Activated T-cell treated with anti-CD3 and anti-CD28 coated beads, Interleukin-2, amount 50 U/mL, for 24 hours (primary cell): Measurements from ENCODE around the gene C13orf46.
"Not testable (repeated sequence)": the region's sequence is repeated elsewhere in the genome, so short reads cannot be mapped to it uniquely, and the experiment has no call there.

Experiments
- DNase-seq: peaks from one replicate; pipeline ENCODE4 v3.0.0-alpha.2; 2020
- H3K27ac Mint-ChIP-seq: 2 replicates; pipeline ENCODE4 v1.8.0; 2020; ENCODE audit warnings: mild to moderate bottlenecking, mixed read lengths
- H3K27me3 Mint-ChIP-seq: 2 replicates; pipeline ENCODE4 v1.8.0; 2020; ENCODE audit warnings: mixed read lengths
- H3K36me3 Mint-ChIP-seq: 2 replicates; pipeline ENCODE4 v1.8.0; 2020; ENCODE audit warnings: low read depth, mixed read lengths
- H3K4me1 Mint-ChIP-seq: 2 replicates; pipeline ENCODE4 v1.8.0; 2020; ENCODE audit warnings: low read depth, mixed read lengths
- H3K4me3 Mint-ChIP-seq: 2 replicates; pipeline ENCODE4 v1.8.0; 2020; ENCODE audit warnings: mild to moderate bottlenecking, moderate library complexity, mixed read lengths
- H3K9me3 Mint-ChIP-seq: 2 replicates; pipeline ENCODE4 v1.8.0; 2020; ENCODE audit warnings: mixed read lengths

C13orf46 gene

GRCh38 chr13:113917594-113918371 lies 56.1 kb downstream of the C13orf46 start:
- Mint-ChIP-seq H3K9me3 (peaks cover 8% of the 10 kb centered on the region), H3K27ac (no peak overlapping the region), H3K36me3 (no peaks in the 10 kb centered on the region), H3K4me1 (peaks cover 6% of the 10 kb centered on the region), H3K27me3 (peaks cover 67% of the 10 kb centered on the region), H3K4me3 (no peak overlapping the region)
- DNase-seq, result peak; percentile 17

- no peak overlapping the region for H3K4me3 Mint-ChIP-seq
- DNase-seq, result peak; percentile 22
- H3K36me3 Mint-ChIP-seq, result no peaks in the 10 kb centered on the region
- peaks cover 67% of the 10 kb centered on the region for H3K27me3 Mint-ChIP-seq
- H3K9me3 Mint-ChIP-seq, result peaks cover 6% of the 10 kb centered on the region
- no peak overlapping the region for H3K27ac Mint-ChIP-seq
- peaks cover 10% of the 10 kb centered on the region for H3K4me1 Mint-ChIP-seq
Observed at GRCh38 chr13:113917096-113917495, 56.8 kb downstream of the C13orf46 start.

DNA sequence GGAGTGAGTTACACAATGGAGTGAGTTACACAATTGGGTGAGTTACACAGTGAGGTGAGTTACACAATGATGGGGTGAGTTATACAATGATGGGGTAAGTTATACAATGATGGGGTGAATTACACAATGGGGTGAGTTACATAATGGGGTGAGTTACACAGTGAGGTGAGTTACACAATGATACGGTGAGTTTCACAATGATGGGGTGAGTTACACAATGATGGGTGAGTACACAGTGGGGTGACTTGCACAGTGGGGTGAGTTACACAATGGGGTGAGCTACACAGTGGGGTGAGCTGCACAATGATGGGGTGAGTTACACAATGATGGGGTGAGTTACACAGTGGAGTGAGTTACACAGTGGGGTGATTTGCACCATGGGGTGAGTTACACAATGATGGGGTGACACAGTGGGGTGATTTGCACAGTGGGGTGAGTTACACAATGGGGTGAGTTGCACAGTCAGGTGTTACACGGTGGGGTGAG lies 57.5 kb downstream of the C13orf46 start:
- DNase-seq, result peak; percentile 13
- H3K36me3 Mint-ChIP-seq, result no peaks in the 10 kb centered on the region
- peaks cover 10% of the 10 kb centered on the region for H3K4me1 Mint-ChIP-seq
- no peak overlapping the region for H3K4me3 Mint-ChIP-seq
- peaks cover 63% of the 10 kb centered on the region for H3K27me3 Mint-ChIP-seq
- H3K9me3 Mint-ChIP-seq, result no peaks in the 10 kb centered on the region
- H3K27ac Mint-ChIP-seq, result no peak overlapping the region

DNA sequence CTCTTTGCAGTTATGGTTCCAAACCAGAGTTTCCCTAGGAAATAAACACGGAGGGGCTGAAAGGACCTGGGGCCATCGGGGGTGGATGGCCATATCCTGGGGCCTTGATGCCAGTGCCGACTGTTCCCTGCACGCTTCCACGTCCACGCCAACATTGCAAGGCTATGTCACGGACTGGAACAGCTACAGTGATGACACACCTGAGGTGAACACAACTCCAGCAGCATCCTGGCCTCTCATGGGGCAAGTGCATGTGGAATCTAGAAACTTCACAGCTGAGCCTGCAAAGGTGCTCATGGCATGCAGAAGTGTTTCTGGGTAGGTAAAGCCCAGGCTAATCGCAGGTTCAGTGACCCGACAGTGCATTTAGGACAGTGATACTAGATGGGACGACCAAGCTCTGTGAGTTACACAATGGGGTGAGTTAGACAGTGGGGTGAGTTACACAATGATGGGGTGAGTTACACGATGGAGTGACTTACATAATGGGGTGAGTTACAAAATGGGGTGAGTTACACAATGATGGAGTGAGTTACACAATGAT lies 58.0 kb downstream of the C13orf46 start:
- peaks cover 10% of the 10 kb centered on the region for H3K4me1 Mint-ChIP-seq
- H3K27me3 Mint-ChIP-seq, result peaks cover 64% of the 10 kb centered on the region
- H3K36me3 Mint-ChIP-seq, result no peaks in the 10 kb centered on the region
- H3K27ac Mint-ChIP-seq, result no peak overlapping the region
- no peak for DNase-seq
- H3K4me3 Mint-ChIP-seq, result no peak overlapping the region
- H3K9me3 Mint-ChIP-seq, result no peaks in the 10 kb centered on the region

DNA sequence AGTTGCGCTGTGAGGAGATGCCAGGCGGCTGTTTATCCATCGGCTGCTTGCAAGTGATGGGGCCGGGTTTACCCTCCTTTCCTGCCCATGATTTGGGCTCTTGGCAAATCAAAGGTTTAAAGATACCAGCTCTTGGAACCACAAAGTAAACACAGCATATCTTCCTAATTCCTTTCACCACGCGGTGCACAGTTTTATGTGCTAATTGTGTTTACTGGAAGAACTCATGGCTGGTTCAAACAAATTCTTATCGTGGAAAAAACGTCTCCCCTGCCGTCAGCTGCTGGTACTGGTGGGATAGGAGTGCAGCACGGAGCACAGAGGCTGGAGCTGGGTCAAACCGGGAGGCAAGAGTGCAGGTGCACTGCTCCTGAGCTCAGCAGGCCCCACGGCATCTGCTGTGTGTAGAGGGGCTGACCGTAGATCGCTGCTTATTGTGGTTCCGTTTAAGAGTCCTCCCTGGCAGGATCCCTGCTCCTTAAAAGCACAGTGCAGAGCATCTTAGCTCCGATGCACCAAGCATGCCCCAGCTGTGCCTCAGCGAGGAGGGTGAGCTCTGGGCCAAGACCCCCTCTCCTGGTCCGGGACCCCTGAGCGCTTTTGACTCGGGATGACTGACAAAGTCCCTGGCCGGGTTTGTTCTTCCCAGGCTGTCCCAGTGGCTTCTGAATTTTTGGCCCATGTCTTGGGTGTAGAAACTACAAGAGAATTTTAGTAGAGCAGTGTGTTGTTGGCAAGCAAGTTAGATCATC lies 58.7 kb downstream of the C13orf46 start:
- Mint-ChIP-seq H3K9me3 (no peaks in the 10 kb centered on the region), H3K4me3 (no peak overlapping the region), H3K4me1 (peaks cover 10% of the 10 kb centered on the region), H3K36me3 (no peaks in the 10 kb centered on the region), H3K27me3 (peaks cover 64% of the 10 kb centered on the region), H3K27ac (no peak overlapping the region)
- DNase-seq, result peak; percentile 15

- Mint-ChIP-seq H3K9me3 (no peaks in the 10 kb centered on the region), H3K27me3 (peaks cover 65% of the 10 kb centered on the region)
Observed at GRCh38 chr13:113914333-113915011, 59.4 kb downstream of the C13orf46 start.

DNA sequence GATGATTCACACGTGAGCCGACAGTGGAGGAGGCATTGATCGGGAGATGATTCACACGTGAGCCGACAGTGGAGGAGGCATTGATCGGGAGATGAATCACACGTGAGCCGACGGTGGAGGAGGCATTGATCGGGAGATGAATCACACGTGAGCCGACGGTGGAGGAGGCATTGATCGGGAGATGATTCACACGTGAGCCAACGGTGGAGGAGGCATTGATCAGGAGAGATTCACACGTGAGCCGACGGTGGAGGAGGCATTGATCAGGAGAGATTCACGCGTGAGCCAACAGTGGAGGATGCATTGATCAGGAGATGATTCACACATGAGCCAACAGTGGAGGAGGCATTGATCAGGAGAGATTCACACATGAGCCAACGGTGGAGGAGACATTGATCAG lies 60.0 kb downstream of the C13orf46 start:
- H3K9me3 Mint-ChIP-seq, H3K4me3 Mint-ChIP-seq, H3K36me3 Mint-ChIP-seq: not testable (repeated sequence)
- Mint-ChIP-seq H3K4me1 (peaks cover 14% of the 10 kb centered on the region), H3K27ac (peak overlapping the region; percentile 65), H3K27me3 (peaks cover 71% of the 10 kb centered on the region)
- DNase-seq, result peak; percentile 13

More at GRCh38 chr13:113914333-113915011, 59.4 kb downstream of the C13orf46 start:
- H3K36me3 Mint-ChIP-seq, result no peaks in the 10 kb centered on the region
- DNase-seq, result peak; percentile 8
- H3K27ac Mint-ChIP-seq, result no peak overlapping the region
- no peak overlapping the region for H3K4me3 Mint-ChIP-seq
- H3K4me1 Mint-ChIP-seq, result peaks cover 10% of the 10 kb centered on the region

DNA sequence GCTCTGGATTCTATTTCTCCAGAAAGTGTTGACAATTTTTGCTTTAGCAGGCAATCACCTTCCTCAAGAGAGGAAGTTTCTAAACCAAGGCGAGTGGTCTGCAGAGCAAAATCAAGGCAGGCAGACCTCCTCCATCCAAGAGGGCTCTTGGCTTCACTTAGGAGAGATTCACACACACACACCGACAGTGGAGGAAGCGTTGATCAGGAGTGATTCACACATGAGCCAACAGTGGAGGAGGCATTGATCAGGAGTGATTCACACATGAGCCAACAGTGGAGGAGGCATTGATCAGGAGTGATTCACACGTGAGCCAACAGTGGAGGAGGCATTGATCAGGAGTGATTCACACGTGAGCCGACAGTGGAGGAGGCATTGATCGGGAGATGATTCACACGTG lies 60.5 kb downstream of the C13orf46 start:
- not testable (repeated sequence) for H3K36me3 Mint-ChIP-seq, H3K4me3 Mint-ChIP-seq, H3K9me3 Mint-ChIP-seq
- peak; percentile 16 for DNase-seq
- Mint-ChIP-seq H3K27ac (peak overlapping the region; percentile 40), H3K27me3 (peaks cover 74% of the 10 kb centered on the region), H3K4me1 (peaks cover 17% of the 10 kb centered on the region)

GRCh38 chr13:113912596-113912995 lies 61.3 kb downstream of the C13orf46 start:
- no peaks in the 10 kb centered on the region for H3K36me3 Mint-ChIP-seq
- H3K27ac Mint-ChIP-seq, result no peak overlapping the region
- H3K9me3 Mint-ChIP-seq, result no peaks in the 10 kb centered on the region
- no peak for DNase-seq
- H3K27me3 Mint-ChIP-seq, result peaks cover 78% of the 10 kb centered on the region
- H3K4me1 Mint-ChIP-seq, result peaks cover 24% of the 10 kb centered on the region
- no peak overlapping the region for H3K4me3 Mint-ChIP-seq

- peaks cover 47% of the 10 kb centered on the region for H3K27me3 Mint-ChIP-seq
- peaks cover 18% of the 10 kb centered on the region for H3K4me1 Mint-ChIP-seq
- H3K4me3 Mint-ChIP-seq, result no peak overlapping the region
- no peaks in the 10 kb centered on the region for H3K9me3 Mint-ChIP-seq
- no peak overlapping the region for H3K27ac Mint-ChIP-seq
- peak; percentile 16 for DNase-seq
- H3K36me3 Mint-ChIP-seq, result no peaks in the 10 kb centered on the region
Observed at GRCh38 chr13:113907635-113908617, 66.0 kb downstream of the C13orf46 start.

DNA sequence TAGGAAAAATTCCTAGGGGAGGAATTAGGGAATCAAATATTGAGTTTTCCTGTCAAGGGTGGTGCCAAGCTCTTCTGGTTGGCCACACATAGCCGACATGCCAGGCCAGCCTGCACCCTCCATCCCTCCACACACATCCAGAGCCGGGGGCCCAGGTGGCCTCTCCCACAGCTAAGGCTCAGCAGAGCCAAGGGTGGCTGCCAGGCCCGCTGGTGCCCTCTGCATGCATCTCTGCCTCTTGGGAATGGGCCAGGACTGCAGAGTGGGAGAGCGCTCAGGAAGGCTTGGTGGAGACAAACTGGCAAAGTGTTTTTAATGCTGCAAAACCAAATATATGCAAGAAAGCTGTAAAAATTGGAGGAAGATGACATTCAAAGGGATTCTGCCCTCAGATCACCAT lies 67.3 kb downstream of the C13orf46 start:
- no peaks in the 10 kb centered on the region for H3K9me3 Mint-ChIP-seq
- peaks cover 15% of the 10 kb centered on the region for H3K4me1 Mint-ChIP-seq
- H3K4me3 Mint-ChIP-seq, result no peak overlapping the region
- H3K36me3 Mint-ChIP-seq, result no peaks in the 10 kb centered on the region
- peaks cover 38% of the 10 kb centered on the region for H3K27me3 Mint-ChIP-seq
- DNase-seq, result no peak
- H3K27ac Mint-ChIP-seq, result no peak overlapping the region

- DNase-seq, result no peak
- Mint-ChIP-seq H3K9me3 (no peaks in the 10 kb centered on the region), H3K27ac (no peak overlapping the region), H3K36me3 (no peaks in the 10 kb centered on the region), H3K4me1 (peaks cover 15% of the 10 kb centered on the region), H3K4me3 (no peak overlapping the region), H3K27me3 (peaks cover 33% of the 10 kb centered on the region)
Observed at GRCh38 chr13:113905942-113906341, 67.9 kb downstream of the C13orf46 start.

- H3K4me1 Mint-ChIP-seq, result peaks cover 15% of the 10 kb centered on the region
- DNase-seq, result no peak
- H3K9me3 Mint-ChIP-seq, result no peaks in the 10 kb centered on the region
Observed at GRCh38 chr13:113905018-113905417, 68.9 kb downstream of the C13orf46 start.

More at GRCh38 chr13:113905018-113905417, 68.9 kb downstream of the C13orf46 start:
- no peak overlapping the region for H3K4me3 Mint-ChIP-seq
- peaks cover 25% of the 10 kb centered on the region for H3K27me3 Mint-ChIP-seq
- no peak overlapping the region for H3K27ac Mint-ChIP-seq
- no peaks in the 10 kb centered on the region for H3K36me3 Mint-ChIP-seq
